ENCODE measurements around the gene RTP3.

Gene RTP3

GRCh38 chr3:46468753-46469600 lies 28.8 kb upstream of the RTP3 start:
- no peaks in the 10 kb centered on the region for H3K4me1 ChIP-seq (ENCODE audit: control insufficient read depth, insufficient read depth, low read length, poor library complexity, severe bottlenecking)
- H3K27me3 ChIP-seq (replicated peaks; ENCODE audit: control insufficient read depth, insufficient read depth, low read length, poor library complexity, severe bottlenecking): peaks cover 16% of the 10 kb centered on the region
- H3K27ac ChIP-seq (ENCODE audit: insufficient read depth, low read length, poor library complexity, severe bottlenecking): no peak overlapping the region
- no peak for DNase-seq
- no peak overlapping the region for H3K4me3 ChIP-seq (ENCODE audit: insufficient read depth, low read depth, low read length, poor library complexity, severe bottlenecking)
- no peaks in the 10 kb centered on the region for H3K9me3 ChIP-seq (ENCODE audit: control insufficient read depth, low read length)
- H3K36me3 ChIP-seq (ENCODE audit: control insufficient read depth, insufficient read depth, low read length): no peaks in the 10 kb centered on the region

- no peak for DNase-seq
- peaks cover 8% of the 10 kb centered on the region for H3K27me3 ChIP-seq (replicated peaks; ENCODE audit: control insufficient read depth, insufficient read depth, low read length, poor library complexity, severe bottlenecking)
These were observed 28.0 kb upstream of the RTP3 start for GRCh38 chr3:46469680-46470357.

GRCh38 chr3:46470831-46471230 lies 26.9 kb upstream of the RTP3 start:
- no peaks in the 10 kb centered on the region for H3K36me3 ChIP-seq (ENCODE audit: control insufficient read depth, insufficient read depth, low read length)
- no peaks in the 10 kb centered on the region for H3K4me1 ChIP-seq (ENCODE audit: control insufficient read depth, insufficient read depth, low read length, poor library complexity, severe bottlenecking)
- H3K9me3 ChIP-seq (ENCODE audit: control insufficient read depth, low read length): no peaks in the 10 kb centered on the region
- no peaks in the 10 kb centered on the region for H3K27me3 ChIP-seq (replicated peaks; ENCODE audit: control insufficient read depth, insufficient read depth, low read length, poor library complexity, severe bottlenecking)
- no peak for DNase-seq
- no peak overlapping the region for H3K27ac ChIP-seq (ENCODE audit: insufficient read depth, low read length, poor library complexity, severe bottlenecking)
- H3K4me3 ChIP-seq (ENCODE audit: insufficient read depth, low read depth, low read length, poor library complexity, severe bottlenecking): no peak overlapping the region

More at GRCh38 chr3:46469680-46470357, 28.0 kb upstream of the RTP3 start:
- Histone ChIP-seq H3K27ac (ENCODE audit: insufficient read depth, low read length, poor library complexity, severe bottlenecking) (no peak overlapping the region), H3K4me3 (ENCODE audit: insufficient read depth, low read depth, low read length, poor library complexity, severe bottlenecking) (no peak overlapping the region), H3K9me3 (ENCODE audit: control insufficient read depth, low read length) (no peaks in the 10 kb centered on the region), H3K4me1 (ENCODE audit: control insufficient read depth, insufficient read depth, low read length, poor library complexity, severe bottlenecking) (no peaks in the 10 kb centered on the region), H3K36me3 (ENCODE audit: control insufficient read depth, insufficient read depth, low read length) (no peaks in the 10 kb centered on the region)

- no peaks in the 10 kb centered on the region for H3K36me3 ChIP-seq (ENCODE audit: control insufficient read depth, insufficient read depth, low read length)
- no peak overlapping the region for H3K27ac ChIP-seq (ENCODE audit: insufficient read depth, low read length, poor library complexity, severe bottlenecking)
- DNase-seq: no peak
- H3K4me3 ChIP-seq (ENCODE audit: insufficient read depth, low read depth, low read length, poor library complexity, severe bottlenecking): no peak overlapping the region
- no peaks in the 10 kb centered on the region for H3K27me3 ChIP-seq (replicated peaks; ENCODE audit: control insufficient read depth, insufficient read depth, low read length, poor library complexity, severe bottlenecking)
- no peaks in the 10 kb centered on the region for H3K4me1 ChIP-seq (ENCODE audit: control insufficient read depth, insufficient read depth, low read length, poor library complexity, severe bottlenecking)
- H3K9me3 ChIP-seq (ENCODE audit: control insufficient read depth, low read length): no peaks in the 10 kb centered on the region
These were observed 26.3 kb upstream of the RTP3 start for GRCh38 chr3:46471371-46471914.

GRCh38 chr3:46472736-46473135 lies 25.0 kb upstream of the RTP3 start:
- Histone ChIP-seq H3K36me3 (ENCODE audit: control insufficient read depth, insufficient read depth, low read length) (no peaks in the 10 kb centered on the region), H3K9me3 (ENCODE audit: control insufficient read depth, low read length) (no peaks in the 10 kb centered on the region), H3K4me1 (ENCODE audit: control insufficient read depth, insufficient read depth, low read length, poor library complexity, severe bottlenecking) (no peaks in the 10 kb centered on the region), H3K27me3 (replicated peaks; ENCODE audit: control insufficient read depth, insufficient read depth, low read length, poor library complexity, severe bottlenecking) (no peaks in the 10 kb centered on the region), H3K27ac (ENCODE audit: insufficient read depth, low read length, poor library complexity, severe bottlenecking) (no peak overlapping the region), H3K4me3 (ENCODE audit: insufficient read depth, low read depth, low read length, poor library complexity, severe bottlenecking) (no peak overlapping the region)
- no peak for DNase-seq

- Histone ChIP-seq H3K27ac (ENCODE audit: insufficient read depth, low read length, poor library complexity, severe bottlenecking) (no peak overlapping the region), H3K9me3 (ENCODE audit: control insufficient read depth, low read length) (no peaks in the 10 kb centered on the region), H3K4me3 (ENCODE audit: insufficient read depth, low read depth, low read length, poor library complexity, severe bottlenecking) (no peak overlapping the region), H3K36me3 (ENCODE audit: control insufficient read depth, insufficient read depth, low read length) (no peaks in the 10 kb centered on the region), H3K4me1 (ENCODE audit: control insufficient read depth, insufficient read depth, low read length, poor library complexity, severe bottlenecking) (no peaks in the 10 kb centered on the region), H3K27me3 (replicated peaks; ENCODE audit: control insufficient read depth, insufficient read depth, low read length, poor library complexity, severe bottlenecking) (no peaks in the 10 kb centered on the region)
- no peak for DNase-seq
These were observed 20.6 kb upstream of the RTP3 start for GRCh38 chr3:46477145-46477544.

GRCh38 chr3:46477756-46478155 lies 20.0 kb upstream of the RTP3 start:
- no peak for DNase-seq
- Histone ChIP-seq H3K4me3 (ENCODE audit: insufficient read depth, low read depth, low read length, poor library complexity, severe bottlenecking) (no peak overlapping the region), H3K4me1 (ENCODE audit: control insufficient read depth, insufficient read depth, low read length, poor library complexity, severe bottlenecking) (no peaks in the 10 kb centered on the region), H3K9me3 (ENCODE audit: control insufficient read depth, low read length) (no peaks in the 10 kb centered on the region), H3K27me3 (replicated peaks; ENCODE audit: control insufficient read depth, insufficient read depth, low read length, poor library complexity, severe bottlenecking) (no peaks in the 10 kb centered on the region), H3K36me3 (ENCODE audit: control insufficient read depth, insufficient read depth, low read length) (no peaks in the 10 kb centered on the region), H3K27ac (ENCODE audit: insufficient read depth, low read length, poor library complexity, severe bottlenecking) (no peak overlapping the region)

GRCh38 chr3:46478341-46478740 lies 19.4 kb upstream of the RTP3 start:
- H3K9me3 ChIP-seq (ENCODE audit: control insufficient read depth, low read length): no peaks in the 10 kb centered on the region
- no peak overlapping the region for H3K27ac ChIP-seq (ENCODE audit: insufficient read depth, low read length, poor library complexity, severe bottlenecking)
- H3K27me3 ChIP-seq (replicated peaks; ENCODE audit: control insufficient read depth, insufficient read depth, low read length, poor library complexity, severe bottlenecking): no peaks in the 10 kb centered on the region
- DNase-seq: no peak
- no peaks in the 10 kb centered on the region for H3K4me1 ChIP-seq (ENCODE audit: control insufficient read depth, insufficient read depth, low read length, poor library complexity, severe bottlenecking)
- no peak overlapping the region for H3K4me3 ChIP-seq (ENCODE audit: insufficient read depth, low read depth, low read length, poor library complexity, severe bottlenecking)
- no peaks in the 10 kb centered on the region for H3K36me3 ChIP-seq (ENCODE audit: control insufficient read depth, insufficient read depth, low read length)

- no peak for DNase-seq
- H3K9me3 ChIP-seq (ENCODE audit: control insufficient read depth, low read length): no peaks in the 10 kb centered on the region
- H3K4me3 ChIP-seq (ENCODE audit: insufficient read depth, low read depth, low read length, poor library complexity, severe bottlenecking): no peak overlapping the region
- no peaks in the 10 kb centered on the region for H3K4me1 ChIP-seq (ENCODE audit: control insufficient read depth, insufficient read depth, low read length, poor library complexity, severe bottlenecking)
- H3K27ac ChIP-seq (ENCODE audit: insufficient read depth, low read length, poor library complexity, severe bottlenecking): no peak overlapping the region
- no peaks in the 10 kb centered on the region for H3K27me3 ChIP-seq (replicated peaks; ENCODE audit: control insufficient read depth, insufficient read depth, low read length, poor library complexity, severe bottlenecking)
- H3K36me3 ChIP-seq (ENCODE audit: control insufficient read depth, insufficient read depth, low read length): no peaks in the 10 kb centered on the region
These were observed 18.8 kb upstream of the RTP3 start for GRCh38 chr3:46479021-46479420.

GRCh38 chr3:46479696-46480095 lies 18.1 kb upstream of the RTP3 start:
- Histone ChIP-seq H3K4me1 (ENCODE audit: control insufficient read depth, insufficient read depth, low read length, poor library complexity, severe bottlenecking) (no peaks in the 10 kb centered on the region), H3K27ac (ENCODE audit: insufficient read depth, low read length, poor library complexity, severe bottlenecking) (no peak overlapping the region), H3K27me3 (replicated peaks; ENCODE audit: control insufficient read depth, insufficient read depth, low read length, poor library complexity, severe bottlenecking) (no peaks in the 10 kb centered on the region), H3K36me3 (ENCODE audit: control insufficient read depth, insufficient read depth, low read length) (no peaks in the 10 kb centered on the region), H3K9me3 (ENCODE audit: control insufficient read depth, low read length) (no peaks in the 10 kb centered on the region), H3K4me3 (ENCODE audit: insufficient read depth, low read depth, low read length, poor library complexity, severe bottlenecking) (no peak overlapping the region)
- DNase-seq: no peak
